Keratinocyte (primary cell): Measurements from ENCODE around the gene TAS2R40. TPM values are rescaled to one million over a fixed set of nuclear protein-coding genes. Genes with fewer than 3 reads are reported as not detected.

ENCODE experiments used
- DNase-seq: peaks from one replicate; pipeline ENCODE4 v3.0.0-alpha.2; 2011; ENCODE audit warnings: low read depth, missing footprints, low spot score
- FAIRE-seq: peaks from 2 replicates; lab custom pipeline; 2011; peaks lifted over from hg19 to GRCh38; lab: Jason Lieb, UNC
- H2AFZ ChIP-seq: 2 replicates; pipeline ENCODE4 v1.6.0; 2012; ENCODE audit warnings: low read length, control low read depth, inconsistent platforms; ENCODE audit not compliant: control insufficient read depth
- H3K27ac ChIP-seq: 2 replicates; pipeline ENCODE4 v1.5.1; 2011; ENCODE audit warnings: low read length; ENCODE audit not compliant: control insufficient read depth, insufficient read depth
- H3K27me3 ChIP-seq: 3 replicates; pipeline ENCODE4 v1.6.0; 2011; ENCODE audit warnings: low read length; ENCODE audit not compliant: control insufficient read depth, insufficient read depth; ENCODE audit errors: extremely low read depth
- H3K36me3 ChIP-seq, 2 experiments: 2 replicates in 1 of 2; 3 replicates in 1 of 2; pipeline ENCODE4 v1.5.1; 2011; ENCODE audit warnings: low read length in 2 of 2, mild to moderate bottlenecking in 1 of 2; ENCODE audit not compliant: control insufficient read depth in 2 of 2, insufficient read depth in 2 of 2; ENCODE audit errors: extremely low read depth in 1 of 2
- H3K4me1 ChIP-seq: 3 replicates; pipeline ENCODE4 v1.5.1; 2011; ENCODE audit warnings: low read length; ENCODE audit not compliant: control insufficient read depth, insufficient read depth; ENCODE audit errors: extremely low read depth
- H3K4me2 ChIP-seq: 3 replicates; pipeline ENCODE4 v1.6.0; 2011; ENCODE audit warnings: low read depth, low read length; ENCODE audit not compliant: control insufficient read depth, insufficient read depth; ENCODE audit errors: extremely low read depth
- H3K4me3 ChIP-seq, 3 experiments: fragments of 200-600 bp in 1 of 3; sonication (generic) in 1 of 3; 2 replicates in 2 of 3; 3 replicates in 1 of 3; pipeline ENCODE4 v1.5.1; 2011 to 2016; ENCODE audit warnings: low read length in 3 of 3, mild to moderate bottlenecking in 3 of 3, control low read depth in 2 of 3, inconsistent platforms in 1 of 3, low read depth in 1 of 3, mixed read lengths in 1 of 3, mixed run types in 1 of 3, moderate library complexity in 1 of 3; ENCODE audit not compliant: control insufficient read depth in 2 of 3, insufficient read depth in 2 of 3; ENCODE audit errors: extremely low read depth in 1 of 3
- H3K79me2 ChIP-seq: 2 replicates; pipeline ENCODE4 v1.6.0; 2012; ENCODE audit warnings: low read length; ENCODE audit not compliant: control insufficient read depth, insufficient read depth
- H3K9ac ChIP-seq: 3 replicates; pipeline ENCODE4 v1.6.0; 2011; ENCODE audit warnings: low read length; ENCODE audit not compliant: control insufficient read depth, insufficient read depth; ENCODE audit errors: extremely low read depth
- H3K9me1 ChIP-seq: 3 replicates; pipeline ENCODE4 v1.6.0; 2011; ENCODE audit warnings: low read length; ENCODE audit not compliant: control insufficient read depth, insufficient read depth; ENCODE audit errors: extremely low read depth
- H3K9me3 ChIP-seq: 2 replicates; pipeline ENCODE4 v1.5.1; 2012; ENCODE audit warnings: low read depth, low read length; ENCODE audit not compliant: control insufficient read depth
- H4K20me1 ChIP-seq: 3 replicates; pipeline ENCODE4 v1.6.0; 2011; ENCODE audit warnings: low read length; ENCODE audit not compliant: control insufficient read depth, insufficient read depth; ENCODE audit errors: extremely low read depth
- CTCF ChIP-seq, 3 experiments: IDR thresholded peaks in 1 of 3; conservative IDR thresholded peaks in 1 of 3; optimal IDR thresholded peaks in 1 of 3; 2 replicates in 2 of 3; 3 replicates in 1 of 3; pipeline versions ENCODE3 to v1.5.1; 2011; ENCODE audit warnings: low read length in 3 of 3, mild to moderate bottlenecking in 3 of 3, moderate library complexity in 2 of 3, control low read depth in 1 of 3, inconsistent platforms in 1 of 3; ENCODE audit not compliant: insufficient read depth in 2 of 3; ENCODE audit errors: extremely low read depth in 1 of 3
- EZH2 ChIP-seq: IDR thresholded peaks from one replicate; pipeline ENCODE4 v1.6.1; 2012; ENCODE audit warnings: inconsistent platforms, mild to moderate bottlenecking, low read length, moderate library complexity
- dilution Hi-C: fragments of 300-500 bp; cut with MboI; formaldehyde crosslinking; loops from one replicate; pipeline ENCODE4 v1.7.0; 2020; ENCODE audit warnings: low sequenced_read_pairs; ENCODE audit not compliant: extremely low pct_ligation_motif_present
- polyA plus RNA-seq, 5 experiments: library from polyadenylated mRNA; depleted of rRNA in 3 of 5; stranded (reverse) in 3 of 5; stranded (forward) in 1 of 5; unstranded in 1 of 5; fragments of >200 nt; gene quantifications; 1 replicate in 1 of 5; 2 replicates in 3 of 5; 3 replicates in 1 of 5; pipeline versions ENCODE4 v1.2.1 to v1.2.3, GENCODE V29; 2011 to 2012; ENCODE audit warnings: missing spikeins in 2 of 5, low read depth in 1 of 5, low replicate concordance in 1 of 5

TAS2R40 gene
- polyA plus RNA-seq, 1 donor (not counting 4 experiments of a cell fraction or from before 2014, with no cell fraction given) = not detected

GRCh38 chr7:143258831-143259230 is 37.0 kb downstream of the TAS2R40 start:
- Histone ChIP-seq H3K36me3 (no peaks in the 10 kb centered on the region), H2AFZ (peak overlapping the region; percentile 65), H3K79me2 (peaks cover 5% of the 10 kb centered on the region), H3K9ac (no peak overlapping the region), H3K9me1 (no peaks in the 10 kb centered on the region), H4K20me1 (no peaks in the 10 kb centered on the region), H3K4me1 (peaks cover 5% of the 10 kb centered on the region), H3K27me3 (no peaks in the 10 kb centered on the region), H3K4me3 (no peak overlapping the region), H3K4me2 (no peak overlapping the region), H3K9me3 (no peaks in the 10 kb centered on the region), H3K27ac (no peak overlapping the region)
- FAIRE-seq (no peak), DNase-seq (no peak)
- TF ChIP-seq CTCF (optimal IDR thresholded peaks at IDR 0.05 in 1 of 3, IDR thresholded peaks at IDR 0.05 in 1 of 3, conservative IDR thresholded peaks at IDR 0.05 in 1 of 3; ENCODE audit: extremely low read depth in 1 of 3, insufficient read depth in 2 of 3, low read length in 3 of 3) (no peak), EZH2 (no peak)
- dilution Hi-C loops = no loop called here

GRCh38 chr7:143259765-143260164 is 37.9 kb downstream of the TAS2R40 start:
- no peak overlapping the region for H3K27ac ChIP-seq

More at GRCh38 chr7:143259765-143260164, 37.9 kb downstream of the TAS2R40 start:
- TF ChIP-seq EZH2 (no peak), CTCF (optimal IDR thresholded peaks at IDR 0.05 in 1 of 3, IDR thresholded peaks at IDR 0.05 in 1 of 3, conservative IDR thresholded peaks at IDR 0.05 in 1 of 3; ENCODE audit: extremely low read depth in 1 of 3, insufficient read depth in 2 of 3, low read length in 3 of 3) (no peak)
- Histone ChIP-seq H3K36me3 (no peaks in the 10 kb centered on the region), H3K4me3 (no peak overlapping the region), H4K20me1 (no peaks in the 10 kb centered on the region), H3K9me1 (no peaks in the 10 kb centered on the region), H3K27me3 (no peaks in the 10 kb centered on the region), H3K4me1 (peaks cover 7% of the 10 kb centered on the region), H2AFZ (no peak overlapping the region), H3K79me2 (peaks cover 14% of the 10 kb centered on the region), H3K9ac (no peak overlapping the region), H3K4me2 (no peak overlapping the region), H3K9me3 (no peaks in the 10 kb centered on the region)
- dilution Hi-C loops = no loop called here
- DNase-seq (no peak), FAIRE-seq (peak; percentile 26)
